ENCODE measurements around the gene SHROOM3.

SHROOM3 gene

GRCh38 chr4:76620723-76621468, 185.9 kb downstream of the SHROOM3 start:
- no peak for DNase-seq

GRCh38 chr4:76622126-76622525, 187.1 kb downstream of the SHROOM3 start:
- DNase-seq: no peak

DNA sequence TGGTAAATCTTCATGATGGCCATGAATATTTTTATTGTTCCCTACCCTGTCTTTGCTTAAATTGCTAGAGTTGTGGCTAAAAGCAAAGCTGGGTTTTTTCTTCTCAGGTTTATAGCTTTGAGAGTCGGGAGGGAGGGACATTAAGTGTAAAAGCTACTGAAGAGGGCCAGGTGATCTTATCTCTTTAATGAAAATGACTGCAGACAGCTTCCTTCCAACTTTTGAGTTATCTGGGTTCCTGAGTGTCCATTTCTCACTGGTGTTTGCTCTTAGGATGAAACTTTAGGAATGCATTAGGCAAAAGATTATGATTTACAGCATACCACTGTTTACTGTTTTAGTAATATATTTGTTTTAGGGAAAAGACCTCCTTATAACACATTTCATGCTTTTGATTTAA, 187.7 kb downstream of the SHROOM3 start:
- no peak for DNase-seq

GRCh38 chr4:76623217-76624045, 188.4 kb downstream of the SHROOM3 start:
- DNase-seq: no peak

- peak in 8 of 58 donors; percentile 1 to 38 (median 13) for DNase-seq
Measured at GRCh38 chr4:76624241-76624681, 189.2 kb downstream of the SHROOM3 start.

GRCh38 chr4:76624931-76625715, 190.1 kb downstream of the SHROOM3 start:
- no peak for DNase-seq

DNA sequence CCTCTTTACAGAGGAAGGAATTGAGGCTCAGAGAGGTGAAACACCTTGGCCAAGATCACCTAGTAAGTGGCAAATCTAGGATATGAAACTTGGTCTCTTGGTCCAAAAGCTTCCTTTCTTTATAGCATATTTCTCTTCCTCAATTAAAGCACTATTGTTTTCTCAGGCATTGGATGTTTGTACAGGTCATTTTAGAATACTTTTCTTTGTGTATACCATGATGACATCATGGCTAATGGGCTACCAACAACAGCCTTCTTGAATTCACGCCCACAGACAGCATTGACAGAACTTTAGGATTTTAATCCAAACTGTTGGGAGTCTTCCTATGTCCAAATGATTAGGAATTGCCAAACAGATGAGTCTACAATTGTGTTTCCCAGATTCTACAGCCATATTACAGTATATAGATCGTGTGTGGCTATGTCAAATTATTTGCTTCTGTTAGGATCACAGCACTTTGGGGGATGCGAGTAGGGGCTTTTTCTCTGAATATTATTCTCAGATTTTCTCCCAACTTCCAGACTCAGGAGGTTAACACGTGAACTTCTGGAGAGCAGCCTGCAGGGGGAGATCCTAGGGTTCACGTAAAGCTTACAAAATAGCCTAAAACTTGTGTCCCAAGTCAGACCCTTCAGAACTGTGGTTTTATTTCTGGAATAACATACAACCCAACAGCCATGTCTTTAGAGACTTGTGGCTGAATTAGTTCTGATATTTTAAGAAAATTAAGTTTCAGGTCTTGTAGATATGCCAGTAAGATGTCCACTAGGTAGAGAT, 191.8 kb downstream of the SHROOM3 start:
- DNase-seq: no peak

DNA sequence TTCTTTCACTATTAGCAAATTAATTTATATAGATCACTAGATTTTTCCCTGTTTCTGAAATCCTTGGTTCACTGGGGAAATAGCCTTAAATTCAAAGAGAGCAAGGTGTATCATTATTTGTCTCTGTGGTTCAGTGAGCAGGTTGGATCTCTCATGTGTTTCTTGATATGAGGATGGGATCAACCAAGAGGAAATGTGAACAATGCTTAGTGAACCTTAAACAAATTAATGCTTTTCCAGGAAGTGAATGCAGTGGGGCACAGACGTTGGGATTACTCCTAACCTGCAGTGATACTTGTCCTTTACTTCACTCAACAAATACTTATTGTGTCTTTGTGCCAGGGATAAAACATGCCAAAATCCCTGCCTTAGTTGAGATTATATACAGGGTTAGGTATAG, 193.2 kb downstream of the SHROOM3 start:
- DNase-seq: no peak

- no peak for DNase-seq
Measured at GRCh38 chr4:76630741-76631140, 195.7 kb downstream of the SHROOM3 start.

DNA sequence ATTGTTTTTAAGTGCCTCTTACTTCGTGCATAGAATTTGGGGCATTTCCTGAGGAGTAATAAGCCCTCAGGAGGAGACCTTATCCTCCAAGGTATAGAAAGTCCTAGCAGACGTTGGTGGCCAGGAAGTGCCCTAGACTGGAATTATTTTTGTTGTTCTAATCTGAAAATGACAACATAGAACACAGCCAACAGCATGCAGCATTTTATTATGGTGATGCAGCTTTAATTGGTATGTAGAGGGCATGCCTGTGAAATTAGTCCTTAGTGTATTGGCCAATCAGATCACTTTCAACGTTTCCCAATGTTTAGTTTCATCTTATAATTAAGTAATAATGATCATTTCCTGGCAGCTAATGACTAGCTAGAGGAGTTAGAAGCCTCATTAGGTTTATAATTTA, 199.2 kb downstream of the SHROOM3 start:
- DNase-seq: no peak

DNA sequence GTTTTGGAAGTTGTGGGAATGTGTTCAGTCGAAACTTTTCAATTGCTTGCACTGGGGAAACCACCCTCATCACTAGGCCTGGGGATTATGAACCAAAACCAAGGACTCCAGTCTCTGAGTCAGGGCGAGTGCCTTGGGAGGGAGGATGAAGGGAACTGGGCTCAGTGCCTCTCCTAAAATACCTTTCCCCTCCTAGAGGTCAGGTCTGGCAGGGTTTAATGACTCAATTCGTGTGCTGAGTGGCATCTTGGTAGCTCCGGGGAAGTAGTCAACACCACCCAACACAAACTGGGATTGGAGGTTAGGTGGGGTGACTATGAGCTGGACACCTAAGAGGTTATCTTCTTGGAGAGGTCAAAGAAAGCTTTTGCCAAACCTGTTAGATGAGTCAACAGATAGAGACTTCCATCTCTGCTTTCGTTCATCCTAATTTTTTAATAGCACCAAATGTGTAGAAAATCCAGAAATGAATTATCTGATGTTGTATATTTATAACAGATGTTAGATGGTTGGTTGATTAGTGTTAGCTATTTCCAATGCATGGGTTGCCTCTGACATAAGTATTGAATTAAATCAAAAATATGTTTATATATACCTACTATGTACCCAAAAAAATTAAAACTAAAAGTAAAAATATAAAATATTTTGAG, 202.8 kb downstream of the SHROOM3 start:
- DNase-seq: no peak

- no peak for DNase-seq
Measured at GRCh38 chr4:76639288-76639687, 204.3 kb downstream of the SHROOM3 start.

DNA sequence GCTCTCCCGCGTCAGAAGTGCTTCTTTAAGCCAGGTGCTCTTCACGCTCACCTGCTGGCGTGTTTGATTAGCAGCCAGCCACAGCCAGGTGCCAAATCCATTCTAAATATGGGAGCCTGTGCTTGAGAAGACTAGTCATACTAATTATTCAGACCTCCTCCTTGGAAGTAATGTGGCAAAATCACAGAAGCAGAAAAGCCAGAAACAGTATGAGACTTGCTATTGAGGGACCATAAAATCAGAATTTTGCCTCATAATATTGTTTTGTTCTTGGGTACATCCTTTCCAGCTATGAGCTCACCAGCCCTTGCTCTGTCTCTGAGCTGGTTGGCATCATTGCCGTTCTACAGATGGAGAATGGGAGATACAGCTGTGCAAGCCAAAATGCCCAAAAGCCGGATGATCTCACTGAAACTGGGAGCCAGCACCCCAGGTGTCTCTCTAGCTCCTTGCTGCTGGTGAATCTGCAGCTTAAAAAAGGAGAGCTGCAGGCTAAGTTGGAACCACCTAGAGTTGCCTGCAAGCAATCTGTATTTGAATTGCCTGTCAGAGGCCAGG, 205.4 kb downstream of the SHROOM3 start:
- peak in 16 of 58 donors; percentile 1 to 57 (median 7) for DNase-seq

- DNase-seq: no peak
Measured at GRCh38 chr4:76641351-76641750, 206.3 kb downstream of the SHROOM3 start.

DNA sequence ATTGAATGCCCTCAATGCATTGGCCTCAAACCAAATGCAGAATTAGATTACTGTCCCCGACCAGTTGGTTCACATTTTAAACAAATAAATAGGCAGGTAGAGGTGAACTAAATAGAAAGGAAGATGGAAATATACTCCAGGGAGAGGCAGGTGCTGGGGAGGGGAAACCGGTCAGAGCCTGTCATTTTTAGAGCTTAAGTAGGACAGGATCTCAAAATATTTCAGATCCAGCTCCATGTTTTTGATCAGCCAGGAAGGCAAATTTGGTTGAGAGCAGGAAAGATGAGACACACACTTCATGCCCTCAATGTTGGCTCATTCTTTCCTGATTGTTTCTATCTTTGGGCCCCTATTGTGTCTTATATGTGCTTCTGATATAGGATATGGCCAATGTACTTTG, 206.7 kb downstream of the SHROOM3 start:
- DNase-seq: no peak

- DNase-seq: no peak
Measured at GRCh38 chr4:76644831-76645485, 209.9 kb downstream of the SHROOM3 start.

DNA sequence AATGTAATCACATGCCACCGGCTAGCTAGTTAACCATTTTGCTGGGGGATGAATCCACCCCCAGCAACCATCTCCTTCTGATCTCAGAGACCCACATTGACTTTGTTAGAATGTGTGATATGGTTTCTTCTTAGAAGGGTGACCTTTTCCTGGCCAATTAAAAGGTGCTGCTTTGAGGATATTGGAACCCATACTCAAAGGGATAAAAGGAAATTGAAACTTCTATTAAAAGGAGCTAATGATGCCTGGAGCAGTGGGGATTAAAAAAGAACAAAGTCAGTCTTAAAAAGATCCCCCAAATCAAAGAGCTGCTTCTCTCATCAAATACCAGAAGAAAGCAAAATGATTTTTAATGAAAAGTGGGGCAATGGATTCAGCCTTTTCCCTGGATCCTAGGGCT, 214.1 kb downstream of the SHROOM3 start:
- no peak for DNase-seq

- no peak for DNase-seq
Measured at GRCh38 chr4:76651616-76652015, 216.6 kb downstream of the SHROOM3 start.

DNA sequence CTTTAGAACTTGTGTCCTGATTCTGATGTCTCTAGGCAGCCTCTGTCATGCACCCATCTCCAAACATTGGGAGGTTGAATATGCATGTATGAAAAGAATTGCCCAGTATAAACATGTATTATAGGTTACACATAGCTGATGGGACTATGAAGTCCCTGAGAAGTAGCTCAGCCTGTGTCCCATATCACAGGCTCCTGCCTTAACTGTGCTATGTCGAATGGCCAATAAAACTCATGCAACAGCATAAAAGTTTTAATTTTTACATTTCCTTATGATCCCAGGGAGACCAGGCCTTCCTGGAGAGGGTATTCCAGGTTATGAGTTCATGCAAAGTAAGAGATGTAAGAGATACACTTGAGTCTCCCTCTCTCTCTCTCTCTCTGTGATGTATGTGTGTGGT, 217.4 kb downstream of the SHROOM3 start:
- DNase-seq: no peak

- no peak for DNase-seq
Measured at GRCh38 chr4:76654084-76654483, 219.1 kb downstream of the SHROOM3 start.

Measured in anterior cingulate cortex (tissue), 58 donors.